ENCODE measurements around the gene PRAC1.

The PRAC1 gene

GRCh38 chr17:48755356-48755755, 33.0 kb upstream of the PRAC1 start:
- DNase-seq (ENCODE audit: insufficient read length, low spot score) (no peak), FAIRE-seq (no peak)
- TF ChIP-seq POLR2A (IDR thresholded peaks at IDR 0.05; ENCODE audit: low read depth, low read length) = no peak
- no peak for TF ChIP-seq SPI1 (IDR thresholded peaks at IDR 0.05; ENCODE audit: low read depth, low read length)
- no peak for TF ChIP-seq POLR2AphosphoS5 (IDR thresholded peaks at IDR 0.05; ENCODE audit: low read depth, low read length)
- TF ChIP-seq TAF1 (IDR thresholded peaks at IDR 0.05; ENCODE audit: low read depth, low read length) = no peak
- no peak for TF ChIP-seq POU2F2 (IDR thresholded peaks at IDR 0.05; ENCODE audit: low read depth, low read length)
- no peak for TF ChIP-seq PAX5 (IDR thresholded peaks at IDR 0.05; ENCODE audit: insufficient read depth, low read length, severe bottlenecking)

- DNase-seq (ENCODE audit: insufficient read length, low spot score) (no peak), FAIRE-seq (no peak)
- no peak for TF ChIP-seq POLR2A (IDR thresholded peaks at IDR 0.05; ENCODE audit: low read depth, low read length)
- no peak for TF ChIP-seq PAX5 (IDR thresholded peaks at IDR 0.05; ENCODE audit: insufficient read depth, low read length, severe bottlenecking)
- no peak for TF ChIP-seq TAF1 (IDR thresholded peaks at IDR 0.05; ENCODE audit: low read depth, low read length)
- no peak for TF ChIP-seq POLR2AphosphoS5 (IDR thresholded peaks at IDR 0.05; ENCODE audit: low read depth, low read length)
- no peak for TF ChIP-seq SPI1 (IDR thresholded peaks at IDR 0.05; ENCODE audit: low read depth, low read length)
- TF ChIP-seq POU2F2 (IDR thresholded peaks at IDR 0.05; ENCODE audit: low read depth, low read length) = no peak
Observed at GRCh38 chr17:48754500-48755261, 32.4 kb upstream of the PRAC1 start.

GRCh38 chr17:48753794-48754499, 31.6 kb upstream of the PRAC1 start:
- TF ChIP-seq PAX5 (IDR thresholded peaks at IDR 0.05; ENCODE audit: insufficient read depth, low read length, severe bottlenecking) = no peak
- no peak for TF ChIP-seq SPI1 (IDR thresholded peaks at IDR 0.05; ENCODE audit: low read depth, low read length)
- TF ChIP-seq TAF1 (IDR thresholded peaks at IDR 0.05; ENCODE audit: low read depth, low read length) = no peak
- TF ChIP-seq POLR2A (IDR thresholded peaks at IDR 0.05; ENCODE audit: low read depth, low read length) = no peak
- no peak for TF ChIP-seq POLR2AphosphoS5 (IDR thresholded peaks at IDR 0.05; ENCODE audit: low read depth, low read length)
- no peak for TF ChIP-seq POU2F2 (IDR thresholded peaks at IDR 0.05; ENCODE audit: low read depth, low read length)
- DNase-seq (ENCODE audit: insufficient read length, low spot score) (no peak), FAIRE-seq (no peak)

GRCh38 chr17:48752399-48753288, 30.3 kb upstream of the PRAC1 start:
- no peak for TF ChIP-seq POLR2AphosphoS5 (IDR thresholded peaks at IDR 0.05; ENCODE audit: low read depth, low read length)
- no peak for TF ChIP-seq PAX5 (IDR thresholded peaks at IDR 0.05; ENCODE audit: insufficient read depth, low read length, severe bottlenecking)
- no peak for TF ChIP-seq POLR2A (IDR thresholded peaks at IDR 0.05; ENCODE audit: low read depth, low read length)
- no peak for TF ChIP-seq SPI1 (IDR thresholded peaks at IDR 0.05; ENCODE audit: low read depth, low read length)
- no peak for TF ChIP-seq TAF1 (IDR thresholded peaks at IDR 0.05; ENCODE audit: low read depth, low read length)
- no peak for TF ChIP-seq POU2F2 (IDR thresholded peaks at IDR 0.05; ENCODE audit: low read depth, low read length)
- FAIRE-seq = no peak

GRCh38 chr17:48751733-48752398, 29.5 kb upstream of the PRAC1 start:
- FAIRE-seq = no peak
- DNase-seq (ENCODE audit: insufficient read length, low spot score) = no peak
- TF ChIP-seq TAF1 (IDR thresholded peaks at IDR 0.05; ENCODE audit: low read depth, low read length) = no peak
- TF ChIP-seq SPI1 (IDR thresholded peaks at IDR 0.05; ENCODE audit: low read depth, low read length) = no peak
- TF ChIP-seq POLR2AphosphoS5 (IDR thresholded peaks at IDR 0.05; ENCODE audit: low read depth, low read length) = no peak
- TF ChIP-seq PAX5 (IDR thresholded peaks at IDR 0.05; ENCODE audit: insufficient read depth, low read length, severe bottlenecking) = no peak
- TF ChIP-seq POLR2A (IDR thresholded peaks at IDR 0.05; ENCODE audit: low read depth, low read length) = no peak
- TF ChIP-seq POU2F2 (IDR thresholded peaks at IDR 0.05; ENCODE audit: low read depth, low read length) = no peak

More at GRCh38 chr17:48752399-48753288, 30.3 kb upstream of the PRAC1 start:
- DNase-seq (ENCODE audit: insufficient read length, low spot score) = no peak

- TF ChIP-seq TAF1 (IDR thresholded peaks at IDR 0.05; ENCODE audit: low read depth, low read length) (no peak), POLR2A (IDR thresholded peaks at IDR 0.05; ENCODE audit: low read depth, low read length) (no peak), SPI1 (IDR thresholded peaks at IDR 0.05; ENCODE audit: low read depth, low read length) (no peak), POLR2AphosphoS5 (IDR thresholded peaks at IDR 0.05; ENCODE audit: low read depth, low read length) (no peak)
- FAIRE-seq = no peak
- no peak for DNase-seq (ENCODE audit: insufficient read length, low spot score)
Observed at GRCh38 chr17:48751172-48751571, 28.9 kb upstream of the PRAC1 start.

GRCh38 chr17:48749621-48750553, 27.6 kb upstream of the PRAC1 start:
- FAIRE-seq (no peak), DNase-seq (ENCODE audit: insufficient read length, low spot score) (no peak)
- TF ChIP-seq POLR2A (IDR thresholded peaks at IDR 0.05; ENCODE audit: low read depth, low read length) (no peak), PAX5 (IDR thresholded peaks at IDR 0.05; ENCODE audit: insufficient read depth, low read length, severe bottlenecking) (no peak), POLR2AphosphoS5 (IDR thresholded peaks at IDR 0.05; ENCODE audit: low read depth, low read length) (no peak), SPI1 (IDR thresholded peaks at IDR 0.05; ENCODE audit: low read depth, low read length) (no peak), TAF1 (IDR thresholded peaks at IDR 0.05; ENCODE audit: low read depth, low read length) (no peak), POU2F2 (IDR thresholded peaks at IDR 0.05; ENCODE audit: low read depth, low read length) (no peak)

All from GM12891 (cell line).